NB4 (cell line): Measurements from ENCODE around the gene NBEAL2.

Experiments
- POLR2A ChIP-seq: IDR thresholded peaks from 2 replicates; pipeline ENCODE4 v1.6.1; 2011; ENCODE audit warnings: mild to moderate bottlenecking; ENCODE audit not compliant: insufficient read length; ENCODE audit errors: extremely low read depth
- TF ChIP-seq, protein P1 (sequence below): IDR thresholded peaks from one replicate; pipeline ENCODE4 v1.5.1; 2012; ENCODE audit warnings: low read depth, low read length

DNA sequence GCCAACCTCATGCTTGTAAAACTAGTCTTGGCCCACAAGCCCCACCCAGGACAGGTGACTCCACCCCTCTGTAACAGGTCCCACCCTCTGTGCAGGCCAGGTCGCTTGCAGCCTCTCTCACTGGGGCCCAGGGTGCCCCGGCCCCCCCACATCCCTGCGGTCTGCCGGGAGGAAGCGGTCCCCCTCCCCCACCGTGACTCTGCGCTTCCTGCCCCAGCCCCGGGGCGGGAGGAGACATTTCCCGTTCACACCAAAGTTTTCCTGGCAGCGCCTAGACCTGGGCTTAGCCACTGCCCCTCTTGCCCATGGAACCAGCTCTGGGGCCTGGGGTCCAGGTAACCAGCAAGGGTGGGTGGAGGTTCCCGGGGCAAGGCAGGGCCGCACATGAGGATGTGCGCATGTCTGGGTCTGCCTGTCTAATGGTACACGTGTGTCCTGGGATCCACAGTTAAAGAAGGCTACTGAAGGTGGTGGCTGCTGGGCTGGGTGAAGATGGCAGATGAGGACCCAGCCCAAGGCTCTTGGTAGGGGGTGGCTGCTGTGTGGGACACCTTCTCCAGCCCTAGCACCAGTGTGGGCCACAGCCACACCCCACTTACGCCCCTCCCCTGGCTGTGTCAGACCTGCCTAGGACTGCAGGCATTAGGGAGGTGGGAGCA, 8.4 kb downstream of the NBEAL2 start:
- TF ChIP-seq POLR2A, result no peak
- TF ChIP-seq, protein P1, sequence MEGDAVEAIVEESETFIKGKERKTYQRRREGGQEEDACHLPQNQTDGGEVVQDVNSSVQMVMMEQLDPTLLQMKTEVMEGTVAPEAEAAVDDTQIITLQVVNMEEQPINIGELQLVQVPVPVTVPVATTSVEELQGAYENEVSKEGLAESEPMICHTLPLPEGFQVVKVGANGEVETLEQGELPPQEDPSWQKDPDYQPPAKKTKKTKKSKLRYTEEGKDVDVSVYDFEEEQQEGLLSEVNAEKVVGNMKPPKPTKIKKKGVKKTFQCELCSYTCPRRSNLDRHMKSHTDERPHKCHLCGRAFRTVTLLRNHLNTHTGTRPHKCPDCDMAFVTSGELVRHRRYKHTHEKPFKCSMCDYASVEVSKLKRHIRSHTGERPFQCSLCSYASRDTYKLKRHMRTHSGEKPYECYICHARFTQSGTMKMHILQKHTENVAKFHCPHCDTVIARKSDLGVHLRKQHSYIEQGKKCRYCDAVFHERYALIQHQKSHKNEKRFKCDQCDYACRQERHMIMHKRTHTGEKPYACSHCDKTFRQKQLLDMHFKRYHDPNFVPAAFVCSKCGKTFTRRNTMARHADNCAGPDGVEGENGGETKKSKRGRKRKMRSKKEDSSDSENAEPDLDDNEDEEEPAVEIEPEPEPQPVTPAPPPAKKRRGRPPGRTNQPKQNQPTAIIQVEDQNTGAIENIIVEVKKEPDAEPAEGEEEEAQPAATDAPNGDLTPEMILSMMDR, result no peak
